PC-3 (cell line): ENCODE data around the gene CYBC1. TPM values are rescaled to one million over a fixed set of nuclear protein-coding genes. Genes with fewer than 3 reads are reported as not detected.

Source experiments
- ATAC-seq: fragments of 200-7000 bp; cut with Tn5 transposase; 2 replicates; pipeline ENCODE4 v1.9.1; 2020; ENCODE audit warnings: mild to moderate bottlenecking, moderate library complexity
- BruUV-seq: library from RNA; stranded (reverse); fragments of 400-500 nt; replicated peaks from 2 replicates; lab custom pipeline; 2021; lab: Mats Ljungman, UMichigan
- CTCF ChIA-PET: fragments of 300-600 bp; sonication (Branson Sonifier 250); formaldehyde crosslinking; loops from one replicate; lab custom pipeline; 2022; ENCODE audit warnings: antibody characterized with exemption; lab: Charles Lee
- POLR2A ChIA-PET: fragments of 300-600 bp; sonication (Branson Sonifier 250); formaldehyde crosslinking; loops from one replicate; lab custom pipeline; 2022; ENCODE audit warnings: antibody characterized with exemption; ENCODE audit not compliant: unreplicated experiment; lab: Charles Lee
- DNase-seq: peaks from one replicate; pipeline ENCODE4 v3.0.0-alpha.2; 2015
- H2AFZ ChIP-seq: fragments of 300-600 bp; sonication (generic); 2 replicates; pipeline ENCODE4 v1.6.0; 2016; ENCODE audit warnings: antibody characterized with exemption, low read length
- H3F3A ChIP-seq: fragments of 300-600 bp; sonication (generic); one replicate; pipeline ENCODE4 v1.6.0; 2017; ENCODE audit warnings: antibody characterized with exemption, low read length, control low read depth, mild to moderate bottlenecking; ENCODE audit not compliant: unreplicated experiment
- H3K27ac ChIP-seq: fragments of 300-600 bp; sonication (generic); 2 replicates; pipeline ENCODE4 v1.5.1; 2016; ENCODE audit warnings: mild to moderate bottlenecking, low read length
- H3K27me3 ChIP-seq: fragments of 300-600 bp; sonication (generic); 2 replicates; pipeline ENCODE4 v1.6.1; 2016; ENCODE audit warnings: low read length, mixed read lengths
- H3K36me3 ChIP-seq: fragments of 300-600 bp; sonication (generic); 2 replicates; pipeline ENCODE4 v1.6.1; 2016; ENCODE audit warnings: low read depth, mixed run types, low read length, mixed read lengths
- H3K4me1 ChIP-seq: fragments of 300-600 bp; sonication (generic); 2 replicates; pipeline ENCODE4 v1.5.1; 2016; ENCODE audit warnings: low read length; ENCODE audit not compliant: insufficient read depth
- H3K4me2 ChIP-seq: fragments of 300-600 bp; sonication (generic); 2 replicates; pipeline ENCODE4 v1.6.0; 2016; ENCODE audit warnings: low read length
- H3K4me3 ChIP-seq: fragments of 300-600 bp; sonication (generic); 2 replicates; pipeline ENCODE4 v1.5.1; 2016; ENCODE audit warnings: mild to moderate bottlenecking, low read length, mixed read lengths
- H3K79me2 ChIP-seq: fragments of 300-600 bp; sonication (generic); 2 replicates; pipeline ENCODE4 v1.6.1; 2017; ENCODE audit warnings: low read length, mixed read lengths
- H3K9ac ChIP-seq: fragments of 300-600 bp; sonication (generic); 2 replicates; pipeline ENCODE4 v1.6.0; 2016; ENCODE audit warnings: mild to moderate bottlenecking, low read length
- H3K9me2 ChIP-seq: fragments of 300-600 bp; sonication (generic); replicated peaks from 2 replicates; pipeline ENCODE4 v1.6.1; 2016; ENCODE audit warnings: mixed run types, low read length, mixed read lengths
- H3K9me3 ChIP-seq: fragments of 300-600 bp; sonication (generic); 2 replicates; pipeline ENCODE4 v1.6.1; 2016; ENCODE audit warnings: low read length, mixed read lengths
- H4K20me1 ChIP-seq: fragments of 300-600 bp; sonication (generic); 2 replicates; pipeline ENCODE4 v1.6.1; 2016; ENCODE audit warnings: low read length, mixed read lengths
- CTCF ChIP-seq: fragments of 300-600 bp; sonication (generic); conservative IDR thresholded peaks from 2 replicates; pipeline ENCODE4 v1.5.1; 2017; ENCODE audit warnings: antibody characterized with exemption, low read depth, mild to moderate bottlenecking, low read length
- EZH2 ChIP-seq: fragments of 300-600 bp; sonication (generic); IDR thresholded peaks from one replicate; pipeline ENCODE4 v1.6.1; 2017; ENCODE audit warnings: antibody characterized with exemption, mild to moderate bottlenecking, low read length; ENCODE audit not compliant: unreplicated experiment
- EZH2phosphoT487 ChIP-seq: fragments of 300-600 bp; sonication (generic); IDR thresholded peaks from 2 replicates; pipeline ENCODE4 v1.6.1; 2018; ENCODE audit warnings: mild to moderate bottlenecking, antibody characterized with exemption, low read length, borderline replicate concordance
- intact Hi-C: fragments of 100-400 bp; cut with micrococcal nuclease; formaldehyde crosslinking; loops from 2 replicates; pipeline ENCODE4 v1.9.0; 2023
- total RNA-seq: library from RNA; depleted of rRNA; stranded (reverse); fragments of >200 nt; gene quantifications from 2 replicates; pipeline ENCODE4 v1.2.3, GENCODE V29; 2014

Gene CYBC1
- total RNA-seq, 1 experiment from 2014 or later, result 77.2 TPM

DNA sequence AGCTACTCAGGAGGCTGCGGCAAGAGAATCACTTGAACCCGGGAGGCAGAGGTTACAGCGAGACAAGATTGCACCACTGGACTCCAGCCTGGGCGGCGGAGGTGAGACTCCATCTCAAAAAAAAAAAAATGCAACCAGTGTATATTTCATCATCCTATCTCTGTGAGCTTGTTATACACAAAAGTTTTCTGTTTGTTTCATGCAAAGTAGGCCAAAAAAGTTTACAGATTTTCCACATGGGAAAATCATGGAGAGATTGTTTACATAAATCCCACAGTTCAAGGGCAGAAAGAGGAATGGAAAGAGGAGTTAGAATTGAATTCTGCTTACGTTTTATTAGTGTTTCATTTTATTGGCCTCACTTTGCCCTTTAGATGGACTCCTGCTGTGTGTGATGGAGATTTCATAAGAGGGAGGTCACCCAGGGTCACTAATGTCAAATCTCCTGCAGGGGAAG, 32.7 kb upstream of the CYBC1 start:
- BruUV-seq, result no TSS peak
- ChIA-PET CTCF (no interaction called here), POLR2A (no interaction called here)
- H3K79me2 ChIP-seq, result no peaks in the 10 kb centered on the region
- no peaks in the 10 kb centered on the region for H3K4me1 ChIP-seq
- H3K27ac ChIP-seq, result no peak overlapping the region
- H3K9ac ChIP-seq, result no peak overlapping the region
- H3K9me2 ChIP-seq, result no peaks in the 10 kb centered on the region
- H3K27me3 ChIP-seq, result no peaks in the 10 kb centered on the region
- no peaks in the 10 kb centered on the region for H4K20me1 ChIP-seq
- no peak overlapping the region for H2AFZ ChIP-seq
- no peak for ATAC-seq
- H3K36me3 ChIP-seq, result peaks cover 22% of the 10 kb centered on the region
- DNase-seq, result no peak
- intact Hi-C loops, result no loop called here
- TF ChIP-seq EZH2 (no peak), EZH2phosphoT487 (no peak), CTCF (no peak)
- no peaks in the 10 kb centered on the region for H3K9me3 ChIP-seq
- no peak overlapping the region for H3K4me2 ChIP-seq
- H3K4me3 ChIP-seq, result no peak overlapping the region
- no peaks in the 10 kb centered on the region for H3F3A ChIP-seq

- peaks cover 9% of the 10 kb centered on the region for H3K36me3 ChIP-seq
- no peak overlapping the region for H3K9ac ChIP-seq
Measured at GRCh38 chr17:82480318-82480717, 29.8 kb upstream of the CYBC1 start.

More at GRCh38 chr17:82480318-82480717, 29.8 kb upstream of the CYBC1 start:
- no peaks in the 10 kb centered on the region for H3K79me2 ChIP-seq
- H3F3A ChIP-seq, result no peaks in the 10 kb centered on the region
- DNase-seq, result no peak
- no peaks in the 10 kb centered on the region for H3K9me2 ChIP-seq
- intact Hi-C loops, result no loop called here
- no peaks in the 10 kb centered on the region for H4K20me1 ChIP-seq
- H3K4me2 ChIP-seq, result no peak overlapping the region
- ATAC-seq, result no peak
- POLR2A ChIA-PET, result no interaction called here
- no peaks in the 10 kb centered on the region for H3K4me1 ChIP-seq
- no peak overlapping the region for H2AFZ ChIP-seq
- H3K27ac ChIP-seq, result no peak overlapping the region
- TF ChIP-seq EZH2, result no peak
- no peak for TF ChIP-seq CTCF
- TF ChIP-seq EZH2phosphoT487, result no peak
- H3K9me3 ChIP-seq, result no peaks in the 10 kb centered on the region
- CTCF ChIA-PET, result interaction anchor here (0.6 kb wide), 1 partner anchor 26 kb away, joined by 11 read pairs; no protein-coding TSS in a partner anchor
- H3K4me3 ChIP-seq, result no peak overlapping the region
- no peaks in the 10 kb centered on the region for H3K27me3 ChIP-seq
- no TSS peak for BruUV-seq
